Gastrocnemius medialis (tissue), 4 donors: ENCODE data around the gene GIT1. TPM values are rescaled to one million over a fixed set of nuclear protein-coding genes. Genes with fewer than 3 reads are reported as not detected.
A peak's percentile ranks its signal among the peaks of the same experiment; 100 is the strongest.

Experiments used
- ATAC-seq, 2 donors: fragments of 150-250 bp; one replicate each; pipeline ENCODE4 v1.9.1; 2016
- DNase-seq, 2 donors: peaks; one replicate each; pipeline ENCODE4 v3.0.0-alpha.2; 2019
- H3K27ac ChIP-seq, 4 donors: fragments of 200-600 bp; sonication (generic); 1 replicate in 1 of 4; 2 replicates in 3 of 4; pipeline ENCODE4 v1.5.1; 2016 to 2018; ENCODE audit warnings: mild to moderate bottlenecking in 2 of 4, moderate library complexity in 1 of 4
- H3K27me3 ChIP-seq, 3 donors: fragments of 200-600 bp; sonication (generic) in 2 of 3; 1 replicate in 1 of 3; 2 replicates in 2 of 3; pipeline versions ENCODE4 v1.5.1 to v1.6.0; 2016 to 2019; ENCODE audit warnings: mild to moderate bottlenecking in 1 of 3, moderate library complexity in 1 of 3
- H3K36me3 ChIP-seq, 2 donors: fragments of 200-600 bp; sonication (generic) in 1 of 2; one replicate each; pipeline ENCODE4 v1.5.1; 2017 to 2018
- H3K4me1 ChIP-seq, 2 donors: fragments of 200-600 bp; sonication (generic) in 1 of 2; one replicate each; pipeline ENCODE4 v1.5.1; 2016 to 2017; ENCODE audit warnings: mild to moderate bottlenecking in 2 of 2
- H3K4me3 ChIP-seq, 4 donors: fragments of 200-600 bp; sonication (generic) in 3 of 4; 1 replicate in 1 of 4; 2 replicates in 3 of 4; pipeline ENCODE4 v1.5.1; 2016 to 2019; ENCODE audit warnings: mild to moderate bottlenecking in 2 of 4
- H3K9me3 ChIP-seq, 3 donors: fragments of 200-600 bp; sonication (generic) in 2 of 3; 1 replicate in 1 of 3; 2 replicates in 2 of 3; pipeline ENCODE4 v1.5.1; 2016 to 2019
- POLR2A ChIP-seq, 2 donors: fragments of 450-650 bp; IDR thresholded peaks; one replicate each; pipeline ENCODE4 v1.6.1; 2017; ENCODE audit warnings: antibody characterized with exemption in 2 of 2, mild to moderate bottlenecking in 2 of 2, moderate library complexity in 2 of 2
- in situ Hi-C, 4 donors: fragments of 200-750 bp; cut with MboI; loops; one replicate each; pipeline versions ENCODE4 v1.15.0 to v1.8.0; 2017; ENCODE audit warnings: low sequenced_read_pairs in 4 of 4
- intact Hi-C: fragments of 100-400 bp; cut with DNase I; formaldehyde crosslinking; loops from one replicate; pipeline ENCODE4 v1.15.1; 2023; ENCODE audit warnings: low total_unique reads
- total RNA-seq, 4 donors: library from RNA; depleted of rRNA; stranded (reverse); fragments of >200 nt; gene quantifications; one replicate each; pipeline versions ENCODE4 v1.1.0 to v1.2.3, GENCODE V29; 2016
- TF ChIP-seq, protein P1 (sequence below), 5 experiments: fragments of 450-650 bp in 3 of 5; fragments of 200-600 bp in 2 of 5; sonication (generic) in 2 of 5; IDR thresholded peaks in 4 of 5; conservative IDR thresholded peaks in 1 of 5; 1 replicate in 4 of 5; 2 replicates in 1 of 5; pipeline ENCODE4 v1.5.1; 2016 to 2019; ENCODE audit warnings: antibody characterized with exemption in 5 of 5, mild to moderate bottlenecking in 3 of 5, moderate library complexity in 3 of 5

The GIT1 gene
- total RNA-seq, 4 donors from 2014 or later: 30.2 to 62.2 (median 41.1) TPM

DNA sequence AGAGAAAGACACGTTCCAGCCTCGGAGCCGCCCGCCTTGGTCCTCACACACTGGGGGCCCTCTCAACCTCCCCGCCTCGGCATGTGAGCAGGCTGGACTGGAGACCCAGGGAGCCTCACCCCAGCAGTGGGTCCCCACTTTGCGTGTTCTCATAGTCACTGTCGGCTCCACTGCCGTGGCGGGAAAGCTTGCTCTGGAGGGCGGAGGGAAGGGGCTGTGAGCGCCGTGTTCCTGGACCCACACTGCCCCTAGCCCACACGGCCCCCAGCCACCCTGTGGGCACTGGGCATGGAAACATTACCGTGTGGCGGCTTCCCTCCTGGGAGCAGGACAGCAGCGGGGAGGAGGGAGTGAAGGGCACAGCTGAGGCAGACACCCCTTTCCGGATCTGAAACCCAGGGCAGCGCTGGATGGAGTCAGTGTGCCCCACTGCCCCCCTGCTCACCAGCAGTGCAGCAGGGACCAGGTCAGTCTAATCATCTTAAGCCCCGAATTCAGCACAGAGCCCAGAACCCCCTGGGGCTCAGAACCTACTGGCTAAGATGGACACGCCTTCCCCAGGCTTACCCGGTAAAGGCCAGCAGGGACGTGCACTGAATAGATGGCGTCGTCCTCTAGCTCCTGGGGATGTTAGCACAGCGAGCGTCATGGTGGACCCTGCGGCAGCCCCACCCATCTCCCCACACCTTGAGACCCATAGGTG is 13.8 kb downstream of the GIT1 start:
- no peaks in the 10 kb centered on the region for H3K27me3 ChIP-seq
- intact Hi-C loops: no loop called here
- TF ChIP-seq, protein P1, sequence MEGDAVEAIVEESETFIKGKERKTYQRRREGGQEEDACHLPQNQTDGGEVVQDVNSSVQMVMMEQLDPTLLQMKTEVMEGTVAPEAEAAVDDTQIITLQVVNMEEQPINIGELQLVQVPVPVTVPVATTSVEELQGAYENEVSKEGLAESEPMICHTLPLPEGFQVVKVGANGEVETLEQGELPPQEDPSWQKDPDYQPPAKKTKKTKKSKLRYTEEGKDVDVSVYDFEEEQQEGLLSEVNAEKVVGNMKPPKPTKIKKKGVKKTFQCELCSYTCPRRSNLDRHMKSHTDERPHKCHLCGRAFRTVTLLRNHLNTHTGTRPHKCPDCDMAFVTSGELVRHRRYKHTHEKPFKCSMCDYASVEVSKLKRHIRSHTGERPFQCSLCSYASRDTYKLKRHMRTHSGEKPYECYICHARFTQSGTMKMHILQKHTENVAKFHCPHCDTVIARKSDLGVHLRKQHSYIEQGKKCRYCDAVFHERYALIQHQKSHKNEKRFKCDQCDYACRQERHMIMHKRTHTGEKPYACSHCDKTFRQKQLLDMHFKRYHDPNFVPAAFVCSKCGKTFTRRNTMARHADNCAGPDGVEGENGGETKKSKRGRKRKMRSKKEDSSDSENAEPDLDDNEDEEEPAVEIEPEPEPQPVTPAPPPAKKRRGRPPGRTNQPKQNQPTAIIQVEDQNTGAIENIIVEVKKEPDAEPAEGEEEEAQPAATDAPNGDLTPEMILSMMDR (IDR thresholded peaks at IDR 0.05 in 4 of 5, conservative IDR thresholded peaks at IDR 0.05 in 1 of 5): no peak
- no peak for TF ChIP-seq POLR2A (IDR thresholded peaks at IDR 0.05)
- peaks cover 5 to 7% of the 10 kb centered on the region in 2 donors for H3K4me1 ChIP-seq
- H3K27ac ChIP-seq: no peak overlapping the region
- in situ Hi-C loops: loop anchor here in 2 of 4 donors (10.0 to 25.0 kb wide), 2 partner anchors 209 to 362 kb away; partner anchors contain the start of genes EFCAB5 (in 1 of the 2) and SSH2 (in 1 of the 2)
- H3K9me3 ChIP-seq: no peaks in the 10 kb centered on the region
- ATAC-seq: no peak
- no peak for DNase-seq
- peaks cover 0 to 62% of the 10 kb centered on the region in 2 donors for H3K36me3 ChIP-seq
- H3K4me3 ChIP-seq: no peak overlapping the region

DNA sequence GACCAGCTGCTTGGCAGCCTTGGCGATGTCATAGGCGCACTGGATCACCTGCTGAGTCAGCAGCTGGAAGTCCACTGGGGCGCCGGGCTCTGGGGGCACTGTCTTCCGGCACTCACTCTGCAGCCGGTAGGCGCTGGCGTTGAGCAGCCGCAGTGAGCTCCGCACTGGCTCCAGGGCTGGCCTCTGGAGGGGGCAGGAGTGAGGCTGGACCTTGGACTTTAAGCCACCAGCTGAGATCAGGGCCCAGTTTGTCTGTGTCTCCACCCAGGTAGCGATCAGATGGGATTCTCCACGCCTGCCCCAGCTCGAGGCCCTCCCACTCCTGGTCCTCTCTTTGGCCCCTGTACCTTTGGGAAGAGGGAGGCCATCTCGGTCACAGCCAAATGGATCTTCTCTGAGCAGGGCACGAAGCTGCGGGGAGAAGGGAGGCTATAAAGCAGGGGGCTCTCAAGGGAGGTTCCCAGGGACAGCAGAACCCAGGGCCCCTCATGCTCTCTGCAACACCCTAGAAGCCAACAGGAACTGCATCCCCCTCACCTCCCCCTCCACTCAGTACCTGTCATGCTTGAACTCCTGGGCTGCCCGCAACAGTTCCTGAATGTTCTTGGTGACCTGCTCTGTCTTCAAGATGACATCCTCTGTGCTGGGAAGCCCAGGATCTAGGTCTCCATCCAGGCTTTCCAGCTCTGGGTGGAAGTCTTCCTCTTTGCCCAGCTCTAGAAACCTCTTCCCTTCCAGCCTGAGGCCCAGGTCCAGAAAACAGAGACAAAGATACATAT is 14.5 kb downstream of the GIT1 start:
- no peaks in the 10 kb centered on the region for H3K27me3 ChIP-seq
- H3K36me3 ChIP-seq: peaks cover 0 to 59% of the 10 kb centered on the region in 2 donors
- H3K4me1 ChIP-seq: peaks cover 5 to 7% of the 10 kb centered on the region in 2 donors
- TF ChIP-seq, protein P1 (IDR thresholded peaks at IDR 0.05 in 4 of 5, conservative IDR thresholded peaks at IDR 0.05 in 1 of 5): no peak
- no peak for TF ChIP-seq POLR2A (IDR thresholded peaks at IDR 0.05)
- no peaks in the 10 kb centered on the region for H3K9me3 ChIP-seq
- intact Hi-C loops (no loop called here), in situ Hi-C loops (loop anchor here in 3 of 4 donors (10.0 to 25.0 kb wide), 2 partner anchors 210 to 362 kb away; partner anchors contain the start of genes EFCAB5 (in 2 of the 3) and SSH2 (in 2 of the 3))
- H3K4me3 ChIP-seq: no peak overlapping the region
- no peak overlapping the region for H3K27ac ChIP-seq
- ATAC-seq: no peak
- DNase-seq: peak in 1 of 2 donors; percentile 14

DNA sequence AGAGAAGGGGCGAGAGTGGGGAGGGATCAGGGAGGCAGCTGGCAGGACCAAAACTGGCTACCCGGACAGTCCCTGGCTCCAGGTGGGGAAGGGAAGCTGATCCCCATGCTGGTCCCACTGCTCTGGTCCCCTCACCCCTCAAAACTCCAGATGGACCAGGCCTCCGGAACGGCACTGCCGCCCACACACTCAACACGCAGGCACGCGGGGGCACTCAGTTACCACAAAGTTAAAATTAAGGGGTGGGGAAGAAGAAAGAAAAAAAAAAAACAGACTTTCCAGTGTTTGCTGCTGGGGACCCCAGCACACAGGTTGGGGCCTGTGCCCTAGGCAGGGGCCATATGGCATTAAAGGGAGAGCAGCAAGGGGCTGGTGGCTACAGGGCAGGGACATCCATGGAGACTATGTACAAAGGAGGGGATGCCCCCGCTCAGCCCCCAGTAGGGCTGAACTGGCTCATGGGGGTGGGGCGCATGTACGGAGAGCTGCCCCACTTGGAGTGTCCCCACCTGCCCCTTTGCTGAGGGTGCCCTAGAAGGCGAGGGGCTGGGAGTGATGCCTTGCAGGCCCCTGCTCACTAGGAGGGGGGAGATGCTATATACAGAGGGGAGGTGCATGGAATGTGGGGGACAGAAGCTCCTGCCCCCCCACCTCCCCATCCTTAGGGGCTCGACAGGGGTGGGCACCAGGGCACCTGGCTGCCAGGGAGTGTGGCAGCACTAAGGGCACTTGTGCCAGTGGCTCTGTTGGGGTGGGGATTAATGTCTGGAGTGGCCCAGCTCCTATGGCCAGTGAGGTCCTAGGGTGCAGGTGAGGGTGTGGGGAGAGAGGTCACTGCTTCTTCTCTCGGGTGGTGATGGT is 15.3 kb downstream of the GIT1 start:
- H3K4me3 ChIP-seq: no peak overlapping the region
- in situ Hi-C loops: loop anchor here in 3 of 4 donors (10.0 to 25.0 kb wide), 2 partner anchors 211 to 363 kb away; partner anchors contain the start of genes EFCAB5 (in 1 of the 3) and SSH2 (in 1 of the 3)
- DNase-seq: peak in 1 of 2 donors; percentile 12
- no peaks in the 10 kb centered on the region for H3K9me3 ChIP-seq
- no peak for TF ChIP-seq POLR2A (IDR thresholded peaks at IDR 0.05)
- TF ChIP-seq, protein P1 (IDR thresholded peaks at IDR 0.05 in 4 of 5, conservative IDR thresholded peaks at IDR 0.05 in 1 of 5): no peak
- H3K4me1 ChIP-seq: peaks cover 12 to 15% of the 10 kb centered on the region in 2 donors
- H3K27ac ChIP-seq: no peak overlapping the region
- no peaks in the 10 kb centered on the region for H3K27me3 ChIP-seq
- no peak for ATAC-seq
- H3K36me3 ChIP-seq: peaks cover 0 to 51% of the 10 kb centered on the region in 2 donors
- intact Hi-C loops: no loop called here

DNA sequence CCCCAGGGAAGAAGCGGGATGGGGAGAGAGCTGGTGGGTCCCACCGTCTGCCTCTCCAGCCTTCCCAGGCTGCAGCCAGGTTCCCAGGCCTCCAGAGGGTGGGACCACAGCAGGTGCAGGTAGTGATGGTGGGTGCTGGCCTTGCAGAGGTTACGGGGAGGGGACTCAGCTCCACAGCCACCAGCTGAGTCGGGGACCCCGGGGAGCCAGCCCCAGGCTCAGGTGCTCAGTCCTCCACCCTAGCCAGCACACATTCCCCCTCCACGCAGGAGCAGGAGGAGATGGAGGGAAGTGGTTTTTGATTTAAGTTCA is 15.9 kb downstream of the GIT1 start:
- H3K27ac ChIP-seq: no peak overlapping the region
- DNase-seq: peak in 1 of 2 donors; percentile 11

More for the DNA sequence above, 15.9 kb downstream of the GIT1 start:
- in situ Hi-C loops (loop anchor here in 3 of 4 donors (10.0 to 25.0 kb wide), 2 partner anchors 211 to 364 kb away; partner anchors contain the start of genes EFCAB5 (in 1 of the 3) and SSH2 (in 1 of the 3)), intact Hi-C loops (no loop called here)
- H3K27me3 ChIP-seq: no peaks in the 10 kb centered on the region
- H3K9me3 ChIP-seq: no peaks in the 10 kb centered on the region
- ATAC-seq: no peak
- peaks cover 0 to 45% of the 10 kb centered on the region in 2 donors for H3K36me3 ChIP-seq
- TF ChIP-seq, protein P1 (IDR thresholded peaks at IDR 0.05 in 4 of 5, conservative IDR thresholded peaks at IDR 0.05 in 1 of 5): no peak
- TF ChIP-seq POLR2A (IDR thresholded peaks at IDR 0.05): no peak
- H3K4me3 ChIP-seq: no peak overlapping the region
- peaks cover 12 to 18% of the 10 kb centered on the region in 2 donors for H3K4me1 ChIP-seq
